Astrocyte of the hippocampus (primary cell): ENCODE results near the gene LHFPL3.

Experiments used
- DNase-seq: peaks from one replicate; pipeline ENCODE4 v3.0.0; 2011; ENCODE audit warnings: low read depth, low spot score

Gene LHFPL3

GRCh38 chr7:104843198-104843597 is 514.8 kb downstream of the LHFPL3 start:
- DNase-seq: no peak

GRCh38 chr7:104845557-104845956 is 517.2 kb downstream of the LHFPL3 start:
- DNase-seq: no peak

GRCh38 chr7:104846731-104847130 is 518.3 kb downstream of the LHFPL3 start:
- DNase-seq: no peak

- peak; percentile 79 for DNase-seq
Observed at GRCh38 chr7:104848138-104848990, 520.0 kb downstream of the LHFPL3 start.

GRCh38 chr7:104850374-104850773 is 522.0 kb downstream of the LHFPL3 start:
- no peak for DNase-seq

- DNase-seq: no peak
Observed at GRCh38 chr7:104851268-104851667, 522.9 kb downstream of the LHFPL3 start.

GRCh38 chr7:104852386-104852785 is 524.0 kb downstream of the LHFPL3 start:
- DNase-seq: peak; percentile 13

GRCh38 chr7:104855861-104856260 is 527.5 kb downstream of the LHFPL3 start:
- DNase-seq: no peak

- DNase-seq: no peak
Observed at GRCh38 chr7:104857458-104858425, 529.3 kb downstream of the LHFPL3 start.

GRCh38 chr7:104859754-104860426 is 531.5 kb downstream of the LHFPL3 start:
- DNase-seq: no peak

- no peak for DNase-seq
Observed at GRCh38 chr7:104861729-104862390, 533.5 kb downstream of the LHFPL3 start.

- DNase-seq: no peak
Observed at GRCh38 chr7:104862719-104863118, 534.3 kb downstream of the LHFPL3 start.

GRCh38 chr7:104873401-104873800 is 545.0 kb downstream of the LHFPL3 start:
- no peak for DNase-seq

- no peak for DNase-seq
Observed at GRCh38 chr7:104878577-104878976, 550.2 kb downstream of the LHFPL3 start.

- no peak for DNase-seq
Observed at GRCh38 chr7:104883248-104883717, 554.9 kb downstream of the LHFPL3 start.

GRCh38 chr7:104883718-104884452 is 555.5 kb downstream of the LHFPL3 start:
- peak; percentile 85 for DNase-seq

- DNase-seq: no peak
Observed at GRCh38 chr7:104886651-104887050, 558.2 kb downstream of the LHFPL3 start.

GRCh38 chr7:104890216-104890615 is 561.8 kb downstream of the LHFPL3 start:
- DNase-seq: no peak

GRCh38 chr7:104891949-104892348 is 563.5 kb downstream of the LHFPL3 start:
- DNase-seq: no peak

- DNase-seq: no peak
Observed at GRCh38 chr7:104894314-104894713, 565.9 kb downstream of the LHFPL3 start.
